NCI-H1694 treated with DMSO at 0.1 percent for 48 hours (cell line): ENCODE data around the gene RPS15A.
"Not testable (repeated sequence)": the region's sequence is repeated elsewhere in the genome, so short reads cannot be mapped to it uniquely, and the experiment has no call there.

Experiments used
- DNase-seq: peaks from one replicate; lab custom pipeline; 2025; lab: John Stamatoyannopoulos, UW

RPS15A gene

GRCh38 chr16:18742870-18743269 is 47.3 kb downstream of the RPS15A start:
- not testable (repeated sequence) for DNase-seq

- not testable (repeated sequence) for DNase-seq
Observed at GRCh38 chr16:18740027-18740426, 50.1 kb downstream of the RPS15A start.

GRCh38 chr16:18738768-18739167 is 51.4 kb downstream of the RPS15A start:
- not testable (repeated sequence) for DNase-seq

GRCh38 chr16:18734279-18734678 is 55.9 kb downstream of the RPS15A start:
- not testable (repeated sequence) for DNase-seq
